DOHH2 (cell line): Measurements from ENCODE around the gene FNDC10.
"Not testable (repeated sequence)": the region's sequence is repeated elsewhere in the genome, so short reads cannot be mapped to it uniquely, and the experiment has no call there.

Experiments
- H3F3A ChIP-seq: fragments of 200-600 bp; sonication (generic), shearing (Covaris generic); 2 replicates; pipeline ENCODE4 v1.6.0; 2016; ENCODE audit warnings: antibody characterized with exemption, mild to moderate bottlenecking; ENCODE audit not compliant: control insufficient read depth, insufficient read depth
- H3K27ac ChIP-seq: fragments of 200-600 bp; sonication (generic); 2 replicates; pipeline ENCODE4 v1.5.1; 2014; ENCODE audit warnings: low read depth, mild to moderate bottlenecking, low read length, moderate library complexity
- H3K27me3 ChIP-seq: fragments of 200-600 bp; sonication (generic); 2 replicates; pipeline ENCODE4 v1.6.1; 2014; ENCODE audit warnings: mild to moderate bottlenecking, low read length, mixed read lengths; ENCODE audit not compliant: control insufficient read depth
- H3K36me3 ChIP-seq: fragments of 200-600 bp; sonication (generic); 2 replicates; pipeline ENCODE4 v1.6.1; 2014; ENCODE audit warnings: mild to moderate bottlenecking, low read length, moderate library complexity, mixed read lengths; ENCODE audit not compliant: control insufficient read depth
- H3K4me1 ChIP-seq: fragments of 200-600 bp; sonication (generic); 2 replicates; pipeline ENCODE4 v1.6.1; 2014; ENCODE audit warnings: mild to moderate bottlenecking, low read length, mixed read lengths; ENCODE audit not compliant: control insufficient read depth
- H3K4me2 ChIP-seq: fragments of 200-600 bp; sonication (generic); 2 replicates; pipeline ENCODE4 v1.6.0; 2014; ENCODE audit warnings: mild to moderate bottlenecking, low read length, moderate library complexity
- H3K4me3 ChIP-seq: fragments of 200-600 bp; sonication (generic); 2 replicates; pipeline ENCODE4 v1.5.1; 2014; ENCODE audit warnings: mild to moderate bottlenecking, low read length, mixed read lengths
- H3K79me2 ChIP-seq: fragments of 200-600 bp; sonication (generic); 2 replicates; pipeline ENCODE4 v1.6.1; 2014; ENCODE audit warnings: mild to moderate bottlenecking, low read length, mixed read lengths; ENCODE audit not compliant: control insufficient read depth
- H3K9me2 ChIP-seq: fragments of 200-600 bp; sonication (generic); replicated peaks from 2 replicates; pipeline ENCODE4 v1.6.1; 2014; ENCODE audit warnings: mild to moderate bottlenecking, low read length, mixed read lengths; ENCODE audit not compliant: control insufficient read depth
- H3K9me3 ChIP-seq: fragments of 200-600 bp; sonication (generic); 2 replicates; pipeline ENCODE4 v1.6.1; 2014; ENCODE audit warnings: antibody characterized with exemption, low read length, mixed read lengths; ENCODE audit not compliant: control insufficient read depth, insufficient read depth
- H4K20me1 ChIP-seq: fragments of 200-600 bp; sonication (generic); 2 replicates; pipeline ENCODE4 v1.6.0; 2014; ENCODE audit warnings: low read depth, mild to moderate bottlenecking, antibody characterized with exemption, low read length, moderate library complexity; ENCODE audit not compliant: control insufficient read depth, insufficient read depth
- CTCF ChIP-seq: fragments of 200-600 bp; sonication (generic); IDR thresholded peaks from one replicate; pipeline ENCODE4 v1.5.1; 2014; ENCODE audit warnings: antibody characterized with exemption, mild to moderate bottlenecking, low read depth, low read length; ENCODE audit not compliant: poor library complexity, severe bottlenecking
- EZH2phosphoT487 ChIP-seq: fragments of 200-600 bp; sonication (generic); IDR thresholded peaks from 2 replicates; pipeline ENCODE4 v1.6.1; 2017; ENCODE audit warnings: borderline replicate concordance, mild to moderate bottlenecking, antibody characterized with exemption, low read length, moderate library complexity, mixed read lengths

Gene FNDC10

GRCh38 chr1:1599935-1600860 is at the start of gene FNDC10:
Gene FNDC10 (minus strand): TSS chr1:1600135. CDS start chr1:1600015, 120 bp downstream.
- H3K4me3 ChIP-seq, result no peak within 1 kb of the TSS
- peaks cover 55% of the 10 kb centered on the region for H3K27me3 ChIP-seq
- peaks cover 25% of the 10 kb centered on the region for H3K4me1 ChIP-seq

DNA sequence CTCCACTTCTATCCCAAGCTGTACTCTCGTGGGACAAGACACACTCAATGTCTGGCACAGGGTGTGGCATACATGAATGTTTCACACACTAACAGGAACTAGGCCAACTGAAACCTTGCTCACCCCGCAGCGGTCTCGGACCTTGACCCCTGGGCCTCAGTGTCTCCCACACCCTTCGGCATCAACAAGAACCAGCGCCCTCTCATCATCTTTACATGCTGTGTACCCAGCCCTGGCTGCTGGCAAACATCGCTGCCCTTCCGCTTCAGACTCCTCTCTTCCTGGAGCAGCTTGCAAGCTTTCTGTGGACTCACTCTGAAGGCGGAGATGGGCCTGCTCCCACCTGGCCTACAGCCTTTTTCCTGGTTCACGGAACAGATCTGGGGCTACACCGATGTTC is 48.3 kb upstream of the FNDC10 start:
- not testable (repeated sequence) for H3K79me2 ChIP-seq, H3K27me3 ChIP-seq, H3K4me2 ChIP-seq, H3K9me2 ChIP-seq, H3K4me1 ChIP-seq, H3K4me3 ChIP-seq, H3F3A ChIP-seq, H3K9me3 ChIP-seq, H4K20me1 ChIP-seq, H3K27ac ChIP-seq
- peaks cover 57% of the 10 kb centered on the region for H3K36me3 ChIP-seq

More at GRCh38 chr1:1599935-1600860, at the start of gene FNDC10:
- no peaks in the 10 kb centered on the region; the same call in 1 of the 2 replicates for H3F3A ChIP-seq
- H3K36me3 ChIP-seq, result no peaks in the 10 kb centered on the region
- H3K4me2 ChIP-seq, result peak within 1 kb of the TSS; percentile 36; the same call in 1 of the 2 replicates
- TF ChIP-seq CTCF (no peak), EZH2phosphoT487 (no peak)
- H3K79me2 ChIP-seq, result no peaks in the 10 kb centered on the region
- H3K9me3 ChIP-seq, result no peaks in the 10 kb centered on the region
- H3K27ac ChIP-seq, result no peak within 1 kb of the TSS
- H3K9me2 ChIP-seq, result no peaks in the 10 kb centered on the region
- 0 out of 2 replicates have a peak, but pooled peaks cover 3% of the 10 kb centered on the region for H4K20me1 ChIP-seq

DNA sequence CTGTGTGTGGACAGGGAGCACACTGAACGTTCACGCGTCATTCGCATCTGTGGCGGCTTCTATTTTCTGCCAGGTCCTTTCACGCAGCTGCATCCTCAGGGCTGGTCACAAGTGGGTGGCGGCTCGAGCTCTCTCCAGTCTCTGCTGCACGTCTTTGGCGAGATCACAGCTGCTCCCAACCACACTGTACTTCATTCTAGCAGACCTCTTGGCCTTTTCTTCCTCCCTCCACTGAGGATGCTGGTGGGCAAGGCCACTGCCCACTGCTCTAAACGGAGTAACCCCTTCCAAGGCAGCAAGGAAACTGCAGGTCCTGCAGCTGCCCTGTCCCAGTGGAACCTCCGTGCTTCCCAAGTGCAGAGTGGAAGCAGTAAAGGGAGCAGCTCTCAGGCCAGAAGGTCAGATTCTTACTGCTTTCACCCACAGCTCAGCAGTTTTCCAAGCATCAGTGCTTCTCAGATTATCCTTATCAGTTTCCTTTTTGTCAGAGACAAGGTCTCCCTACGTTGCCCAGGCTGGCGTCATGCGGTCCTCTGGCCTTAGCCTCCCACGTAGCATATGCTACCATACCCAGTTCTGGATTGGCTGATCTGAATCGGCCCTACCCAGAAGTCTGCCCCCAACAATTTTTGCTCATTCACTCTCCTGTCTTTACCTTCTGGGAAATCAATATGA is 47.8 kb upstream of the FNDC10 start:
- not testable (repeated sequence) for H3K4me2 ChIP-seq, H3K4me1 ChIP-seq, H3K79me2 ChIP-seq, H4K20me1 ChIP-seq, H3K27me3 ChIP-seq, H3K9me2 ChIP-seq, H3K27ac ChIP-seq, H3K9me3 ChIP-seq, H3K4me3 ChIP-seq, H3F3A ChIP-seq
- H3K36me3 ChIP-seq, result peaks cover 53% of the 10 kb centered on the region

DNA sequence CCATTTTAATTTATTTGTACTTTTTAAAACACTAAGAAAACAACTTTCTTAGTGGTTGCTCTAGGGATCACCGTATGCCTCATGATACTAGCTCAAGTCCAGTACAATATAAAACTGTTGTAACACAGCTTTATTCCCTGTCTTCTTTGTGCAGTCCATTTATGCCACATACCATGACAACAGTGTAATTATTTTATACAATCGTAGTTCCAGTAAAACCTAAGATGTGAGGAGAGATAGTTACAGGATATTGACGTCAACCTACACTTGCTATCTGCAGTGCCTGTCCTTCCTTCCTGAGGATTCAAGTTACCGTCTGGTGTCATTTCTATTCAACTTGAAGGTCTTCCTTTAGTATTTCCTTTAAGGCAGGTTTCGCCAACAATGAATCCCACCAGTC is 46.4 kb upstream of the FNDC10 start:
- H3K4me2 ChIP-seq, H3K9me2 ChIP-seq, H3K79me2 ChIP-seq, H4K20me1 ChIP-seq, H3K27me3 ChIP-seq, H3K4me1 ChIP-seq, H3F3A ChIP-seq, H3K4me3 ChIP-seq, H3K27ac ChIP-seq, H3K9me3 ChIP-seq: not testable (repeated sequence)
- peaks cover 39% of the 10 kb centered on the region for H3K36me3 ChIP-seq

GRCh38 chr1:1640711-1641461 is 41.0 kb upstream of the FNDC10 start:
- not testable (repeated sequence) for H3K9me2 ChIP-seq, H3K9me3 ChIP-seq, H3K27me3 ChIP-seq, H4K20me1 ChIP-seq, H3K27ac ChIP-seq, H3K4me3 ChIP-seq, H3K4me1 ChIP-seq, H3K79me2 ChIP-seq, H3F3A ChIP-seq, H3K4me2 ChIP-seq
- H3K36me3 ChIP-seq, result peaks cover 15% of the 10 kb centered on the region

GRCh38 chr1:1640081-1640480 is 40.1 kb upstream of the FNDC10 start:
- H3K9me3 ChIP-seq, H3F3A ChIP-seq, H3K9me2 ChIP-seq, H3K27me3 ChIP-seq, H3K79me2 ChIP-seq, H3K4me2 ChIP-seq, H4K20me1 ChIP-seq, H3K4me1 ChIP-seq, H3K27ac ChIP-seq, H3K4me3 ChIP-seq: not testable (repeated sequence)
- H3K36me3 ChIP-seq, result peaks cover 15% of the 10 kb centered on the region
